ENCODE results near the gene IGSF23. TPM values are rescaled to one million over a fixed set of nuclear protein-coding genes. Genes with fewer than 3 reads are reported as not detected.

IGSF23 gene, protein sequence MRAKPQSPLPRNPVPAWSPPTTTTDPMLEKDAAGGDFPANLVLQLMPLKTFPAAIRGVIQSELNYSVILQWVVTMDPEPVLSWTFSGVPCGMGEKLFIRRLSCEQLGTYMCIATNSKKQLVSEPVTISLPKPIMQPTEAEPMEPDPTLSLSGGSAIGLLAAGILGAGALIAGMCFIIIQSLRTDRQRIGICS
- total RNA-seq, result not detected

DNA sequence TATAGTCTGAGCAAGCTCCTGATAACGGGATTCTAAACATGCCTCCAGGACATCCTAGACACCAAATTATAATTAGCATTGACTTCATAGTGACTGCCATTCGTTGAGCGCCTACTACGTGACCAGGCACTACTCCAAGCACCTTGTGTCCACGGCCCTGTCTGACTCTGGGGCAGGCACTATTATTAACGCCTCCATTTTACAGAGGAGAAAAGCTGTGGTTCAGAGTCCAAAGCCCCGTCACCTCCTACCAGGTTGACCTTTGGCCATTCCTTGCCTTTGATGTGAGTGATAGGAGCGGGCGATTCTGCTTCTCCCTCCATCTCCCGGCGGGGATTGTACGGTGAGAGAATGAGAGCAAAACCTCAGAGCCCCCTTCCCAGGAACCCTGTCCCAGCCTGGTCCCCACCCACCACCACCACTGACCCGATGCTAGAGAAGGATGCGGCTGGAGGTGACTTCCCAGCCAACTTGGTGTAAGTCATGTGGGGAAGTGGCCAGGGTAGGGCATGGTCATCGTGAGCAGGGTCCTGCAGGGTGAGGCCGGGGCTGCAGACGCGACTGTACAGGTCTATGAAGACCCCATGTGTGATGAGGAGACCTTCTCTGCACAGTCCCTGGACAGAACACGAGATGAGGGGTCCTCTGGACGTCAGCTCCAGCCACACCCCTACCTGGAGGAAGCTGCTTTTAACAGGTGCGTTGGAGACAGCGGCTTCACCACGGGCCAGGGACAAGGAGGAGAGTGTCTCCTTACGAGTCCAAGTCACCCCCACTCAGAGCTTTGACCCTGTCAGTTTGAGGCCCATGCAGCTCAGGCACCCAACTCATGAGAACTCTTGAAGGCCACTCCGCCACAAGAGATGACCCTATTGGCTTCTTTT lies at the start of gene IGSF23:
TSS of gene IGSF23 (plus strand) at position 269 of the 884 bp plus-strand sequence. CDS start at position 352, 83 bp downstream.

DNA sequence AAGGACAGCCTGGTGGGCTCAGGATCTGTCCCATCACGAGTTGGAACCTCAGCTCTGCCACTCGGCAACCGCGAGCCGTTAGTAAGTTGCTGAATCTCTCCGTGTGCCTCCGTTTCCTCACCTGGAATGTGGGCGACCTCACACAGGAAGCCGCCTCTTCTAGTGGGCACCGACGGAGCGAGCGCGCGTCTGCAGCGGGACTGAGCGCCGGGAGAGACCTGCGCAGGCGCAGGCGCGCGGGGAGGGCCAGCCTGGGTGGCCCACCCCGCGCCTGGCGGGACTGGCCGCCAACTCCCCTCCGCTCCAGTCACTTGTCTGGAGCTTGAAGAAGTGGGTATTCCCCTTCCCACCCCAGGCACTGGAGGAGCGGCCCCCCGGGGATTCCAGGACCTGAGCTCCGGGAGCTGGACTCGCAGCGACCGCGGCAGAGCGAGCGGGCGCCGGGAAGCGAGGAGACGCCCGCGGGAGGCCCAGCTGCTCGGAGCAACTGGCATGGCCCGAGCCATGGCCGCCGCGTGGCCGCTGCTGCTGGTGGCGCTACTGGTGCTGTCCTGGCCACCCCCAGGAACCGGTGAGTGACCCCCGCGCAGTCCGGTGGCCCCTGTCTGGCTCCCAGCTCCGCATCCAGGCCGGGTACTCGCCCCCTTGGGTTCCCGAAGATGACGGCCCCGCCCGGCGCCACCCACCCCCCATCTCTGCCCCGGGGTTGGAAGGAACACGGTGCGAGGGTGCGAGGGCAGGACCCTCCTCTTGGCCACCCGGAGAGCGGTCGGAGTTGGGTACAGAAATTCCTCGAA lies 30.4 kb downstream of the IGSF23 start, which contains the start of gene PVR:
TSS of gene PVR (plus strand) at position 306 of the 797 bp plus-strand sequence. CDS start at position 493, 187 bp downstream.

DNA sequence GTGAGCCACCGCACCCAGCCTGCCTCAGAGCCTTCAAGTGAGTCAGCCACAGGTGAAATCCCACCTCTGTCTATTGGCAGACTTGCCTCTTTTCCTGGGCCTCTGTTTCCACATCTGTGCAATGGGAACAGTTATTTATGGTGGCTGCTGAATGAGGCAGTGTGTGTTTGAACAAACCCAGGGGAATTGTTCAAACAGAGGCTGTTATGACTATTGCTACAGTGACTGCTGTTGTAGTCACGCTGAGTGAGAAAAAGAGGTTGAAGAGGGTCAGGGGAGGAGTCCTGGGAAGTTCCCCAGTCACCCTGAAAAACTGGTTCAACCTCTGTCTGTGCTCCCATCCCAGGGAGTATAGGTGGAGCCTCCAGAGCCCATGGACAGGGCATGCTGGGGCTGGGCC lies 58.0 kb downstream of the IGSF23 start, which contains the start of gene CEACAM19:
TSS of gene CEACAM19 (plus strand) at position 83 of the 400 bp plus-strand sequence. CDS start 450 bp downstream, outside the sequence.

Small RNA genes within 50 kb of the gene (small RNA-seq; reads per million reads assigned to genes)
- not detected for gene AC243964.1

Other genes starting within 250 kb of the IGSF23 start
- gene ZNF285, start 212.0 kb upstream of the IGSF23 start, total RNA-seq, result 18.9 TPM
- gene ZNF229, start 165.1 kb upstream of the IGSF23 start, total RNA-seq, result 25.8 TPM
- gene ZNF180, start 113.0 kb upstream of the IGSF23 start, total RNA-seq, result 16.4 TPM
- gene CEACAM20, start 83.9 kb upstream of the IGSF23 start, total RNA-seq, result not detected
- gene PVR, start 30.3 kb downstream of the IGSF23 start, total RNA-seq, result 33.7 TPM
- 1.6 TPM for gene CEACAM19, start 57.9 kb downstream of the IGSF23 start, total RNA-seq
- not detected for gene CEACAM16, start 85.6 kb downstream of the IGSF23 start, total RNA-seq
- not detected for gene BCL3, start 135.1 kb downstream of the IGSF23 start, total RNA-seq
- 0.23 TPM for gene CBLC, start 164.3 kb downstream of the IGSF23 start, total RNA-seq
- 7.4 TPM for gene BCAM, start 195.5 kb downstream of the IGSF23 start, total RNA-seq
- 27.5 TPM for gene NECTIN2, start 232.7 kb downstream of the IGSF23 start, total RNA-seq